HepG2 (cell line): Measurements from ENCODE around the gene ANO9. TPM values are rescaled to one million over a fixed set of nuclear protein-coding genes. Genes with fewer than 3 reads are reported as not detected.

Experiments
- ATAC-seq: fragments of 200-7000 bp; cut with Tn5 transposase; 3 replicates; pipeline ENCODE4 v1.9.1; 2020; ENCODE audit warnings: mild to moderate bottlenecking, moderate library complexity
- BruUV-seq: library from RNA; stranded (reverse); fragments of 400-500 nt; replicated peaks from 2 replicates; lab custom pipeline; 2021; lab: Mats Ljungman, UMichigan
- CTCF ChIA-PET: fragments of 300-600 bp; formaldehyde crosslinking; extraction: SDS; loops from one replicate; lab custom pipeline; 2021; ENCODE audit warnings: low total read pairs, inconsistent platforms, low intra/inter-chr PET ratio; lab: Yijun Ruan, JAX
- POLR2A ChIA-PET: fragments of 350-600 bp; sonication (Branson Sonifier 250); formaldehyde crosslinking; loops from one replicate; lab custom pipeline; 2020; ENCODE audit warnings: antibody characterized with exemption, inconsistent platforms; lab: Yijun Ruan, JAX
- DNase-seq: peaks from one replicate; pipeline ENCODE4 v3.0.0-alpha.2; 2015; ENCODE audit warnings: low spot score
- FAIRE-seq: peaks from 3 replicates; lab custom pipeline; 2011; peaks lifted over from hg19 to GRCh38; lab: Jason Lieb, UNC
- H2AFZ ChIP-seq: one replicate; pipeline ENCODE4 v1.6.1; 2011; ENCODE audit warnings: low read length, inconsistent platforms
- H3K27ac ChIP-seq: fragments of 300-600 bp; 3 replicates; pipeline ENCODE4 v1.8.0; 2011; ENCODE audit warnings: mixed run types, mild to moderate bottlenecking, mixed read lengths, low read length, inconsistent platforms; ENCODE audit not compliant: insufficient read depth; ENCODE audit errors: extremely low read length
- H3K27me3 ChIP-seq, 2 experiments: fragments of 200-600 bp in 1 of 2; 2 replicates in 1 of 2; 3 replicates in 1 of 2; pipeline versions ENCODE4 v1.6.0 to v1.8.0; 2011; ENCODE audit warnings: low read length in 2 of 2, mild to moderate bottlenecking in 2 of 2, moderate library complexity in 2 of 2, inconsistent platforms in 1 of 2; ENCODE audit not compliant: insufficient read depth in 2 of 2, control insufficient read depth in 1 of 2
- H3K36me3 ChIP-seq, 2 experiments: fragments of 200-600 bp in 1 of 2; replicated peaks in 1 of 2; 2 replicates in 1 of 2; 3 replicates in 1 of 2; pipeline versions ENCODE4 v1.5.1 to v1.8.0; 2011; ENCODE audit warnings: low read length in 2 of 2, inconsistent platforms in 1 of 2; ENCODE audit not compliant: insufficient read depth in 2 of 2, control insufficient read depth in 1 of 2
- H3K4me1 ChIP-seq: 2 replicates; pipeline ENCODE4 v1.5.1; 2012; ENCODE audit warnings: low read length, inconsistent platforms; ENCODE audit not compliant: insufficient read depth
- H3K4me2 ChIP-seq: 2 replicates; pipeline ENCODE4 v1.6.0; 2011; ENCODE audit warnings: low read depth, low read length, inconsistent platforms
- H3K4me3 ChIP-seq, 3 experiments: fragments of 200-600 bp in 1 of 3; sonication (generic), shearing (Covaris generic) in 1 of 3; replicated peaks in 1 of 3; 2 replicates each; pipeline ENCODE4 v1.5.1; 2011 to 2016; ENCODE audit warnings: low read length in 3 of 3, inconsistent platforms in 2 of 3, low read depth in 2 of 3, mild to moderate bottlenecking in 2 of 3, control low read depth in 1 of 3, mixed read lengths in 1 of 3; ENCODE audit not compliant: insufficient read depth in 1 of 3
- H3K79me2 ChIP-seq: one replicate; pipeline ENCODE4 v1.6.1; 2011; ENCODE audit warnings: low read length, inconsistent platforms; ENCODE audit not compliant: insufficient read depth
- H3K9ac ChIP-seq: 2 replicates; pipeline ENCODE4 v1.6.0; 2011; ENCODE audit warnings: mild to moderate bottlenecking, low read depth, low read length, inconsistent platforms; ENCODE audit not compliant: insufficient read depth
- H3K9me3 ChIP-seq: 2 replicates; pipeline ENCODE4 v1.5.1; 2012; ENCODE audit warnings: mild to moderate bottlenecking, low read length
- H4K20me1 ChIP-seq: 2 replicates; pipeline ENCODE4 v1.6.0; 2011; ENCODE audit warnings: inconsistent platforms, mild to moderate bottlenecking, low read length, moderate library complexity; ENCODE audit not compliant: insufficient read depth
- DMAP1 ChIP-seq: IDR thresholded peaks from 2 replicates; pipeline ENCODE4 v1.6.1; 2016
- SCMH1 ChIP-seq: sonication (generic); formaldehyde crosslinking; IDR thresholded peaks from 2 replicates; pipeline ENCODE4 v1.9.0; 2021; ENCODE audit warnings: missing genetic modification reagents, mild to moderate bottlenecking, borderline replicate concordance
- ZFP37 ChIP-seq: sonication (generic); formaldehyde crosslinking; IDR thresholded peaks from 2 replicates; pipeline ENCODE4 v1.4.0; 2020; ENCODE audit warnings: missing genetic modification reagents, borderline replicate concordance
- ZFP90 ChIP-seq: sonication (generic); formaldehyde crosslinking; IDR thresholded peaks from 2 replicates; pipeline ENCODE4 v1.8.0; 2022; ENCODE audit warnings: missing genetic modification reagents, mild to moderate bottlenecking, inconsistent platforms, borderline replicate concordance
- ZNF230 ChIP-seq: sonication (generic); formaldehyde crosslinking; IDR thresholded peaks from 2 replicates; pipeline ENCODE4 v1.4.0; 2020; ENCODE audit warnings: mild to moderate bottlenecking, missing genetic modification reagents
- ZNF629 ChIP-seq: sonication (generic); formaldehyde crosslinking; conservative IDR thresholded peaks from 2 replicates; pipeline ENCODE4 v1.5.0; 2020; ENCODE audit warnings: missing genetic modification reagents
- ZNF75D ChIP-seq: sonication (generic); formaldehyde crosslinking; IDR thresholded peaks from 2 replicates; pipeline ENCODE4 v1.8.1; 2023; ENCODE audit warnings: missing genetic modification reagents, mild to moderate bottlenecking, borderline replicate concordance
- WGBS: methylation state at CpG from one replicate; pipeline ENCODE4 v1.1.6; 2017; ENCODE audit warnings: low lambda C conversion rate; 5-methylcytosine and 5-hydroxymethylcytosine counted together
- in situ Hi-C: cut with HindIII; loops from 2 replicates; pipeline ENCODE4 v1.10.0; 2017; ENCODE audit warnings: low pct_unique_long_range_greater_than_20kb; ENCODE audit not compliant: extremely low pct_ligation_motif_present
- intact Hi-C: fragments of 100-400 bp; cut with micrococcal nuclease; formaldehyde crosslinking; loops from one replicate; pipeline ENCODE4 v1.10.0; 2022; ENCODE audit not compliant: unreplicated experiment
- polyA plus RNA-seq, 8 experiments: library from polyadenylated mRNA; depleted of rRNA in 3 of 8; stranded (reverse) in 7 of 8; unstranded in 1 of 8; fragments of >200 nt; fragmentation: Illumina TruSeq in 4 of 8; extraction: Trizol in 4 of 8; gene quantifications; 2 replicates each; pipeline versions ENCODE4 v1.2.1 to v1.2.3, GENCODE V29; 2011 to 2016; ENCODE audit warnings: low read depth in 4 of 8, missing spikeins in 1 of 8, mixed read lengths in 1 of 8; ENCODE audit not compliant: insufficient read depth in 1 of 8
- total RNA-seq, 5 experiments: library from RNA; depleted of rRNA; stranded (reverse); fragments of >200 nt; fragmentation: Illumina TruSeq; extraction: Trizol; gene quantifications; 2 replicates each; pipeline ENCODE4 v1.2.3, GENCODE V29; 2016; ENCODE audit warnings: low read depth in 1 of 5
- TF ChIP-seq, protein P1 (sequence below): sonication (generic); formaldehyde crosslinking; IDR thresholded peaks from 2 replicates; pipeline ENCODE4 v1.4.0; 2020; ENCODE audit warnings: missing genetic modification reagents, borderline replicate concordance

The ANO9 gene
- total and polyA plus RNA-seq, 2 of the 13 experiments (the other 11 are each of a cell fraction or from before 2014, with no cell fraction given): 8.9 to 14.3 TPM

DNA sequence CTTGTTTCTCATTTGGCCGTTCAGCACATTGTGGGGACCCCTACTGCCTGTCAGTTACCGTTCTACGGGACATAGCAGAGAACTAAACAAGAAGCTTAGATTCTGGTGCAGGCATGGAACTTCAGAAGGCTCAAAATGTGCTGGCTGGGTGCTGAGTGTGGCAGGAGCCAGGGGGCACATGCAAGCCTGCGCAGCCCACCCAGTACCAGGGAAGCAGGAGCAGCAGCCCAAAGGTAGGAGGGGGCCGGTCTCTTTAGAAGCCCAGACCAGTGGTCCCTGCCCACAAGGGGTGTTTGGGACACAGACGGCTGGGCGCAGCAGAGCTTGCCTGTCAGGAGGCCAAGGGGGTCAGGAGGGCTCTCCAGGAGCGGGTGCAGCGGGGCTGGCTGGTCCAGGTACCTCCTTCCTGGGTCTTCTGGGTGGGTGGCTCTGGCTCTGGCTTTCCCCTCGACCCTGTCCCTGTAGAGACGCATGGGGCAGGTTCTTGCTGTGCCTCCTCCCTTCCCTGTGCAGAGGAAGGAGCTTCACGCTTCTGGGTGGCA is 10.5 kb upstream of the ANO9 start:
- 97% methylated on average over 6 of the region's 12 CpGs for WGBS
- H3K4me3 ChIP-seq: no peak overlapping the region
- DNase-seq: no peak
- H3K27me3 ChIP-seq: no peaks in the 10 kb centered on the region; a peak in 1 of 5 replicates
- peak overlapping the region; percentile 87 for H3K4me2 ChIP-seq
- H3K9me3 ChIP-seq: no peaks in the 10 kb centered on the region
- no peak overlapping the region for H3K27ac ChIP-seq
- BruUV-seq: no TSS peak
- no peak overlapping the region for H2AFZ ChIP-seq
- ChIA-PET POLR2A (interaction anchor here (1.7 kb wide), 1 partner anchor 17 kb away, joined by 5 read pairs; no protein-coding TSS in a partner anchor), CTCF (no interaction called here)
- H4K20me1 ChIP-seq: no peaks in the 10 kb centered on the region
- H3K36me3 ChIP-seq: peaks cover 9 to 30% of the 10 kb centered on the region in 2 experiments
- H3K4me1 ChIP-seq: peaks cover 33% of the 10 kb centered on the region
- peak overlapping the region; percentile 89; the same call in 1 of the 2 replicates for H3K9ac ChIP-seq
- FAIRE-seq: no peak
- peaks cover 50% of the 10 kb centered on the region for H3K79me2 ChIP-seq
- ATAC-seq: no peak
- intact Hi-C loops: no loop called here
- TF ChIP-seq ZNF230 (no peak), ZNF75D (CRISPR knock-in tag) (no peak), SCMH1 (no peak), ZNF629 (CRISPR knock-in tag) (no peak), ZFP90 (CRISPR knock-in tag) (no peak), DMAP1 (CRISPR knock-in tag) (no peak), ZFP37 (CRISPR knock-in tag) (no peak)
- TF ChIP-seq, protein P1, sequence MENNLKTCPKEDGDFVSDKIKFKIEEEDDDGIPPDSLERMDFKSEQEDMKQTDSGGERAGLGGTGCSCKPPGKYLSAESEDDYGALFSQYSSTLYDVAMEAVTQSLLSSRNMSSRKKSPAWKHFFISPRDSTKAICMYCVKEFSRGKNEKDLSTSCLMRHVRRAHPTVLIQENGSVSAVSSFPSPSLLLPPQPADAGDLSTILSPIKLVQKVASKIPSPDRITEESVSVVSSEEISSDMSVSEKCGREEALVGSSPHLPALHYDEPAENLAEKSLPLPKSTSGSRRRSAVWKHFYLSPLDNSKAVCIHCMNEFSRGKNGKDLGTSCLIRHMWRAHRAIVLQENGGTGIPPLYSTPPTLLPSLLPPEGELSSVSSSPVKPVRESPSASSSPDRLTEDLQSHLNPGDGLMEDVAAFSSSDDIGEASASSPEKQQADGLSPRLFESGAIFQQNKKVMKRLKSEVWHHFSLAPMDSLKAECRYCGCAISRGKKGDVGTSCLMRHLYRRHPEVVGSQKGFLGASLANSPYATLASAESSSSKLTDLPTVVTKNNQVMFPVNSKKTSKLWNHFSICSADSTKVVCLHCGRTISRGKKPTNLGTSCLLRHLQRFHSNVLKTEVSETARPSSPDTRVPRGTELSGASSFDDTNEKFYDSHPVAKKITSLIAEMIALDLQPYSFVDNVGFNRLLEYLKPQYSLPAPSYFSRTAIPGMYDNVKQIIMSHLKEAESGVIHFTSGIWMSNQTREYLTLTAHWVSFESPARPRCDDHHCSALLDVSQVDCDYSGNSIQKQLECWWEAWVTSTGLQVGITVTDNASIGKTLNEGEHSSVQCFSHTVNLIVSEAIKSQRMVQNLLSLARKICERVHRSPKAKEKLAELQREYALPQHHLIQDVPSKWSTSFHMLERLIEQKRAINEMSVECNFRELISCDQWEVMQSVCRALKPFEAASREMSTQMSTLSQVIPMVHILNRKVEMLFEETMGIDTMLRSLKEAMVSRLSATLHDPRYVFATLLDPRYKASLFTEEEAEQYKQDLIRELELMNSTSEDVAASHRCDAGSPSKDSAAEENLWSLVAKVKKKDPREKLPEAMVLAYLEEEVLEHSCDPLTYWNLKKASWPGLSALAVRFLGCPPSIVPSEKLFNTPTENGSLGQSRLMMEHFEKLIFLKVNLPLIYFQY (CRISPR knock-in tag): no peak
- in situ Hi-C loops: no loop called here
